ENCODE data around the gene FYN. TPM values are rescaled to one million over a fixed set of nuclear protein-coding genes. Genes with fewer than 3 reads are reported as not detected.

The FYN gene
- total RNA-seq, 1 experiment from 2014 or later = 18.5 TPM

- no TSS peak for BruUV-seq (replicated peaks)
- Histone ChIP-seq H3K9me2 (ENCODE audit: insufficient read depth) (no peaks in the 10 kb centered on the region), H2AFZ (ENCODE audit: low read depth, low read length, poor library complexity, severe bottlenecking) (no peak overlapping the region), H3K27ac (ENCODE audit: low read depth, low read length) (no peak overlapping the region), H3K9me3 (ENCODE audit: control insufficient read depth in 1 of 2, insufficient read depth in 1 of 2, low read depth in 1 of 2, low read length in 2 of 2) (no peaks in the 10 kb centered on the region), H3K9ac (ENCODE audit: low read length) (no peak overlapping the region), H3K4me3 (replicated peaks in 1 of 2; ENCODE audit: low read depth in 1 of 2, low read length in 2 of 2) (no peak overlapping the region), H3K36me3 (ENCODE audit: control insufficient read depth in 1 of 2, insufficient read depth in 2 of 2, low read length in 2 of 2) (no peaks in the 10 kb centered on the region), H3K4me2 (ENCODE audit: low read length) (no peak overlapping the region), H3K79me2 (ENCODE audit: insufficient read depth, low read length) (no peaks in the 10 kb centered on the region), H3K4me1 (ENCODE audit: control insufficient read depth in 1 of 2, insufficient read depth in 2 of 2, low read length in 2 of 2) (no peaks in the 10 kb centered on the region), H3K27me3 (ENCODE audit: insufficient read depth, low read length) (no peaks in the 10 kb centered on the region), H4K20me1 (ENCODE audit: insufficient read depth) (no peaks in the 10 kb centered on the region)
- intact Hi-C loops (cut with micrococcal nuclease) = no loop called here
- POLR2A ChIA-PET = no interaction called here
- TF ChIP-seq POLR2AphosphoS5 (IDR thresholded peaks at IDR 0.05; ENCODE audit: low read depth, low read length) = no peak
- TF ChIP-seq SRF (IDR thresholded peaks at IDR 0.05; ENCODE audit: low read depth) = no peak
- no peak for TF ChIP-seq ELF1 (IDR thresholded peaks at IDR 0.05; ENCODE audit: borderline replicate concordance, low read depth)
- TF ChIP-seq EGR1 (IDR thresholded peaks at IDR 0.05; ENCODE audit: low read depth) = no peak
- TF ChIP-seq CEBPB (IDR thresholded peaks at IDR 0.05; ENCODE audit: low read depth) = no peak
- no peak for TF ChIP-seq EZH2 (IDR thresholded peaks at IDR 0.05)
- TF ChIP-seq ZNF274 (IDR thresholded peaks at IDR 0.05; ENCODE audit: low read depth, low read length) = no peak
- TF ChIP-seq JUND (IDR thresholded peaks at IDR 0.05) = no peak
- no peak for TF ChIP-seq EZH2phosphoT487 (IDR thresholded peaks at IDR 0.05; ENCODE audit: borderline replicate concordance)
- TF ChIP-seq TCF7L2 (IDR thresholded peaks at IDR 0.05; ENCODE audit: borderline replicate concordance, extremely low read depth, insufficient read depth, insufficient read length) = no peak
- TF ChIP-seq SIN3A (IDR thresholded peaks at IDR 0.05; ENCODE audit: low read depth) = no peak
- TF ChIP-seq YY1 (IDR thresholded peaks at IDR 0.05; ENCODE audit: extremely low read depth, insufficient replicate concordance, low read depth, low read length) = no peak
- no peak for TF ChIP-seq FOSL1 (IDR thresholded peaks at IDR 0.05; ENCODE audit: low read depth)
- no peak for TF ChIP-seq ZFX (IDR thresholded peaks at IDR 0.05)
- DNase-seq (ENCODE audit: low read depth, low spot score) = no peak
- CTCF ChIA-PET = no interaction called here
- ATAC-seq = no peak
- RAD21 ChIA-PET (ENCODE audit: low non-redundant PET in 1 of 2, low total read pairs in 2 of 2, uncharacterized antibody in 2 of 2, unreplicated experiment in 2 of 2) = no interaction called here
Measured at GRCh38 chr6:111685526-111685925, 187.7 kb downstream of the FYN start.

GRCh38 chr6:111685058-111685457 lies 188.2 kb downstream of the FYN start:
- Histone ChIP-seq H3K9ac (ENCODE audit: low read length) (no peak overlapping the region), H3K27me3 (ENCODE audit: insufficient read depth, low read length) (no peaks in the 10 kb centered on the region), H3K79me2 (ENCODE audit: insufficient read depth, low read length) (no peaks in the 10 kb centered on the region), H2AFZ (ENCODE audit: low read depth, low read length, poor library complexity, severe bottlenecking) (no peak overlapping the region), H3K9me3 (ENCODE audit: control insufficient read depth in 1 of 2, insufficient read depth in 1 of 2, low read depth in 1 of 2, low read length in 2 of 2) (no peaks in the 10 kb centered on the region), H3K36me3 (ENCODE audit: control insufficient read depth in 1 of 2, insufficient read depth in 2 of 2, low read length in 2 of 2) (no peaks in the 10 kb centered on the region), H3K4me1 (ENCODE audit: control insufficient read depth in 1 of 2, insufficient read depth in 2 of 2, low read length in 2 of 2) (no peaks in the 10 kb centered on the region), H4K20me1 (ENCODE audit: insufficient read depth) (no peaks in the 10 kb centered on the region), H3K4me3 (replicated peaks in 1 of 2; ENCODE audit: low read depth in 1 of 2, low read length in 2 of 2) (no peak overlapping the region), H3K27ac (ENCODE audit: low read depth, low read length) (no peak overlapping the region), H3K4me2 (ENCODE audit: low read length) (no peak overlapping the region), H3K9me2 (ENCODE audit: insufficient read depth) (no peaks in the 10 kb centered on the region)
- no TSS peak for BruUV-seq (replicated peaks)
- DNase-seq (ENCODE audit: low read depth, low spot score) (no peak), ATAC-seq (no peak)
- intact Hi-C loops (cut with micrococcal nuclease) = no loop called here
- ChIA-PET CTCF (no interaction called here), RAD21 (ENCODE audit: low non-redundant PET in 1 of 2, low total read pairs in 2 of 2, uncharacterized antibody in 2 of 2, unreplicated experiment in 2 of 2) (no interaction called here), POLR2A (no interaction called here)
- no peak for TF ChIP-seq ELF1 (IDR thresholded peaks at IDR 0.05; ENCODE audit: borderline replicate concordance, low read depth)
- no peak for TF ChIP-seq YY1 (IDR thresholded peaks at IDR 0.05; ENCODE audit: extremely low read depth, insufficient replicate concordance, low read depth, low read length)
- TF ChIP-seq POLR2AphosphoS5 (IDR thresholded peaks at IDR 0.05; ENCODE audit: low read depth, low read length) = no peak
- TF ChIP-seq MAX (IDR thresholded peaks at IDR 0.05) = no peak
- no peak for TF ChIP-seq EGR1 (IDR thresholded peaks at IDR 0.05; ENCODE audit: low read depth)
- no peak for TF ChIP-seq REST (IDR thresholded peaks at IDR 0.05; ENCODE audit: low read depth)
